SK-N-SH (cell line): ENCODE data around the gene CD300C. TPM values are rescaled to one million over a fixed set of nuclear protein-coding genes. Genes with fewer than 3 reads are reported as not detected.

Experiments used
- CTCF ChIA-PET: fragments of 300-600, 350-600 bp; formaldehyde crosslinking; extraction: SDS; loops from one replicate; lab custom pipeline; 2021; lab: Yijun Ruan, JAX
- POLR2A ChIA-PET: fragments of 350-600 bp; sonication (Branson Sonifier 250); formaldehyde crosslinking; extraction: SDS; loops from one replicate; lab custom pipeline; 2020; ENCODE audit warnings: antibody characterized with exemption, inconsistent platforms; lab: Yijun Ruan, JAX
- DNase-seq: peaks from one replicate; pipeline ENCODE4 v3.0.0; 2012
- H2AFZ ChIP-seq: fragments of 200-600 bp; sonication (generic); 2 replicates; pipeline ENCODE4 v1.8.1; 2016; ENCODE audit warnings: antibody characterized with exemption, mild to moderate bottlenecking, low read depth
- H3F3A ChIP-seq: fragments of 200-600 bp; sonication (generic); replicated peaks from 2 replicates; pipeline ENCODE3; 2016; ENCODE audit warnings: antibody characterized with exemption, mild to moderate bottlenecking; ENCODE audit not compliant: insufficient read depth
- H3K27ac ChIP-seq, 2 experiments: fragments of 200-500 bp in 1 of 2; fragments of 200-600 bp in 1 of 2; sonication (Bioruptor generic) in 1 of 2; sonication (generic), shearing (Covaris generic) in 1 of 2; 2 replicates each; pipeline versions ENCODE4 v1.5.1 to v1.6.1; 2014 to 2016; ENCODE audit warnings: low read depth in 2 of 2, inconsistent platforms in 1 of 2, low read length in 1 of 2, mild to moderate bottlenecking in 1 of 2, mixed read lengths in 1 of 2
- H3K27me3 ChIP-seq: fragments of 200-600 bp; sonication (generic), shearing (Covaris generic); 2 replicates; pipeline ENCODE4 v1.6.1; 2016; ENCODE audit warnings: mixed run types; ENCODE audit not compliant: insufficient read depth
- H3K36me3 ChIP-seq, 2 experiments: fragments of 200-500 bp in 1 of 2; fragments of 200-600 bp in 1 of 2; sonication (Bioruptor generic) in 1 of 2; sonication (generic) in 1 of 2; replicated peaks in 1 of 2; 2 replicates each; pipeline versions ENCODE3 to v1.5.1; 2014 to 2016; ENCODE audit warnings: low read length in 1 of 2, mild to moderate bottlenecking in 1 of 2; ENCODE audit not compliant: insufficient read depth in 2 of 2, control insufficient read depth in 1 of 2
- H3K4me1 ChIP-seq, 2 experiments: fragments of 200-500 bp in 1 of 2; fragments of 200-600 bp in 1 of 2; sonication (Bioruptor generic) in 1 of 2; sonication (generic), shearing (Covaris generic) in 1 of 2; 2 replicates each; pipeline versions ENCODE4 v1.5.1 to v1.6.1; 2014 to 2016; ENCODE audit warnings: low read depth in 1 of 2, low read length in 1 of 2, mixed run types in 1 of 2; ENCODE audit not compliant: insufficient read depth in 2 of 2, control insufficient read depth in 1 of 2
- H3K4me2 ChIP-seq: fragments of 200-600 bp; sonication (generic), shearing (Covaris generic); 2 replicates; pipeline ENCODE4 v1.6.1; 2017; ENCODE audit warnings: mixed run types
- H3K4me3 ChIP-seq, 2 experiments: fragments of 200-500 bp in 1 of 2; fragments of 200-600 bp in 1 of 2; sonication (Bioruptor generic) in 1 of 2; sonication (generic), shearing (Covaris generic) in 1 of 2; 2 replicates each; pipeline versions ENCODE4 v1.5.1 to v1.8.1; 2014 to 2016; ENCODE audit warnings: low read depth in 2 of 2, inconsistent platforms in 1 of 2, low read length in 1 of 2, mild to moderate bottlenecking in 1 of 2, mixed read lengths in 1 of 2, moderate library complexity in 1 of 2
- H3K79me2 ChIP-seq: fragments of 200-600 bp; sonication (generic); 2 replicates; pipeline ENCODE4 v1.8.1; 2017; ENCODE audit warnings: mild to moderate bottlenecking; ENCODE audit not compliant: insufficient read depth
- H3K9ac ChIP-seq: fragments of 200-600 bp; sonication (generic); 2 replicates; pipeline ENCODE4 v1.6.1; 2017; ENCODE audit warnings: mixed run types
- H3K9me2 ChIP-seq: fragments of 200-600 bp; sonication (generic); 2 replicates; pipeline ENCODE4 v1.6.1; 2017; ENCODE audit warnings: mixed run types
- H3K9me3 ChIP-seq: fragments of 200-600 bp; sonication (generic); 2 replicates; pipeline ENCODE4 v1.6.1; 2017; ENCODE audit warnings: mixed run types, mild to moderate bottlenecking, moderate library complexity
- H4K20me1 ChIP-seq: fragments of 200-600 bp; sonication (generic); 2 replicates; pipeline ENCODE4 v1.6.1; 2017; ENCODE audit warnings: mild to moderate bottlenecking, mixed run types; ENCODE audit not compliant: insufficient read depth
- CTCF ChIP-seq: fragments of 200-600 bp; sonication (generic); IDR thresholded peaks from 2 replicates; pipeline ENCODE4 v1.6.1; 2017; ENCODE audit warnings: antibody characterized with exemption, mild to moderate bottlenecking, moderate library complexity
- ELF1 ChIP-seq: IDR thresholded peaks from 2 replicates; pipeline ENCODE4 v1.4.0; 2012
- EP300 ChIP-seq, 2 experiments: IDR thresholded peaks; 2 replicates each; pipeline versions ENCODE4 v1.4.0 to v1.6.1; 2012; ENCODE audit warnings: borderline replicate concordance in 1 of 2, low read depth in 1 of 2, low read length in 1 of 2
- GABPA ChIP-seq: IDR thresholded peaks from 2 replicates; pipeline ENCODE4 v1.4.0; 2012; ENCODE audit warnings: low read depth, mild to moderate bottlenecking
- GATA2 ChIP-seq: sonication (generic); formaldehyde crosslinking; IDR thresholded peaks from 2 replicates; pipeline ENCODE4 v1.5.0; 2020; ENCODE audit warnings: mild to moderate bottlenecking, missing genetic modification reagents
- NRF1 ChIP-seq: IDR thresholded peaks from 2 replicates; pipeline ENCODE4 v1.6.1; 2012; ENCODE audit warnings: low read depth, mild to moderate bottlenecking, low read length
- POLR2AphosphoS5 ChIP-seq: IDR thresholded peaks from 2 replicates; pipeline ENCODE4 v1.6.1; 2012; ENCODE audit warnings: low read depth, low read length
- REST ChIP-seq: IDR thresholded peaks from 2 replicates; pipeline ENCODE4 v1.6.1; 2012; ENCODE audit warnings: mild to moderate bottlenecking, low read depth, low read length, moderate library complexity
- SIN3A ChIP-seq: IDR thresholded peaks from 2 replicates; pipeline ENCODE4 v1.6.1; 2012; ENCODE audit warnings: low read depth, mild to moderate bottlenecking, low read length, moderate library complexity, borderline replicate concordance
- TCF12 ChIP-seq: IDR thresholded peaks from 2 replicates; pipeline ENCODE4 v1.4.0; 2012
- TEAD4 ChIP-seq: IDR thresholded peaks from 2 replicates; pipeline ENCODE4 v1.4.0; 2012; ENCODE audit warnings: mild to moderate bottlenecking, borderline replicate concordance; ENCODE audit not compliant: insufficient read depth
- USF1 ChIP-seq: IDR thresholded peaks from 2 replicates; pipeline ENCODE4 v1.4.0; 2012; ENCODE audit warnings: low read depth, borderline replicate concordance
- USF2 ChIP-seq: fragments of 150-350 bp; IDR thresholded peaks from 2 replicates; pipeline ENCODE4 v1.6.1; 2017; ENCODE audit warnings: antibody characterized with exemption, low read length, low read depth, borderline replicate concordance
- YY1 ChIP-seq: IDR thresholded peaks from 2 replicates; pipeline ENCODE4 v1.4.0; 2012; ENCODE audit warnings: low read depth, mild to moderate bottlenecking
- WGBS: methylation state at CpG from one replicate; pipeline ENCODE4 v1.1.6; 2017; ENCODE audit warnings: low lambda C conversion rate; 5-methylcytosine and 5-hydroxymethylcytosine counted together
- polyA plus RNA-seq, 3 experiments: library from polyadenylated mRNA; depleted of rRNA; stranded (reverse); fragments of >200 nt; gene quantifications; 2 replicates each; pipeline ENCODE4 v1.2.3, GENCODE V29; 2012

CD300C gene
- polyA plus RNA-seq, 1 of the 3 experiments (the other 2 are of a cell fraction), result not detected

GRCh38 chr17:74530831-74531150 is 15.1 kb downstream of the CD300C start:
- no peak overlapping the region for H3K9ac ChIP-seq
- DNase-seq, result no peak
- no peaks in the 10 kb centered on the region for H3K27me3 ChIP-seq
- no peaks in the 10 kb centered on the region for H3K9me3 ChIP-seq
- no peak overlapping the region for H3K4me3 ChIP-seq
- H3K4me2 ChIP-seq, result no peak overlapping the region
- H3K36me3 ChIP-seq, result no peaks in the 10 kb centered on the region
- WGBS, result 9% methylated on average over 5 of the region's 5 CpGs
- no peaks in the 10 kb centered on the region for H3K79me2 ChIP-seq
- CTCF ChIA-PET, result interaction anchor here (0.8 to 4.2 kb wide), 4 partner anchors 138 to 214 kb away, joined by 3 to 23 read pairs (median 4); no protein-coding TSS in a partner anchor
- no peaks in the 10 kb centered on the region for H3K4me1 ChIP-seq
- no peaks in the 10 kb centered on the region for H3F3A ChIP-seq
- no peak for TF ChIP-seq GATA2 (CRISPR knock-in tag)
- no peak for TF ChIP-seq YY1
- no peak for TF ChIP-seq REST
- no peak for TF ChIP-seq NRF1
- TF ChIP-seq TEAD4, result no peak
- TF ChIP-seq USF2, result no peak
- TF ChIP-seq CTCF, result no peak
- TF ChIP-seq EP300 (IDR thresholded peaks at IDR 0.05; ENCODE audit: borderline replicate concordance in 1 of 2, low read depth in 1 of 2, low read length in 1 of 2), result no peak
- no peak for TF ChIP-seq GABPA
- no peak for TF ChIP-seq ELF1
- no peak for TF ChIP-seq USF1
- TF ChIP-seq SIN3A, result no peak
- no peak for TF ChIP-seq TCF12
- no peak for TF ChIP-seq POLR2AphosphoS5
- H2AFZ ChIP-seq, result no peak overlapping the region
- H3K27ac ChIP-seq, result no peak overlapping the region
- POLR2A ChIA-PET, result no interaction called here
- no peaks in the 10 kb centered on the region for H3K9me2 ChIP-seq
- no peaks in the 10 kb centered on the region for H4K20me1 ChIP-seq
